Left ventricle myocardium inferior (tissue), 1 donor: ENCODE results near the gene ADAM12. TPM values are rescaled to one million over a fixed set of nuclear protein-coding genes. Genes with fewer than 3 reads are reported as not detected.

Source experiments
- DNase-seq: peaks from one replicate; pipeline ENCODE4 v3.0.0-alpha.2; 2020
- H3K27ac ChIP-seq: fragments of 200-600 bp; replicated peaks from 2 replicates; pipeline ENCODE4 v1.8.0; 2021
- H3K27me3 ChIP-seq: fragments of 200-600 bp; 2 replicates; pipeline ENCODE4 v1.8.0; 2021; ENCODE audit warnings: low read depth
- H3K36me3 ChIP-seq: fragments of 200-600 bp; 2 replicates; pipeline ENCODE4 v1.8.0; 2021
- H3K4me1 ChIP-seq: fragments of 200-600 bp; 2 replicates; pipeline ENCODE4 v1.8.0; 2021
- H3K4me3 ChIP-seq: fragments of 200-600 bp; 2 replicates; pipeline ENCODE4 v1.8.0; 2021; ENCODE audit warnings: mild to moderate bottlenecking, moderate library complexity
- H3K9me3 ChIP-seq: fragments of 200-600 bp; replicated peaks from 2 replicates; pipeline ENCODE4 v1.8.0; 2021
- intact Hi-C: fragments of 100-400 bp; cut with micrococcal nuclease; formaldehyde crosslinking; loops from one replicate; pipeline ENCODE4 v1.11.0; 2022
- total RNA-seq: library from RNA; stranded (reverse); fragmentation: NEBNext Ultra II Directional; extraction: Animal tissue kit (Norgen Biotek cat#: 25700); gene quantifications from one replicate; pipeline ENCODE4 v1.2.1, GENCODE V29; 2021
- TF ChIP-seq, protein P1 (sequence below): fragments of 200-600 bp; IDR thresholded peaks from 2 replicates; pipeline ENCODE4 v1.8.0; 2021; ENCODE audit warnings: antibody characterized with exemption, mild to moderate bottlenecking, borderline replicate concordance
- donor health status: DM: no; HTN: yes; CAD: no; lungs with severe emphysema.

Gene ADAM12
- total RNA-seq, 1 donor from 2014 or later: 0.27 TPM

DNA sequence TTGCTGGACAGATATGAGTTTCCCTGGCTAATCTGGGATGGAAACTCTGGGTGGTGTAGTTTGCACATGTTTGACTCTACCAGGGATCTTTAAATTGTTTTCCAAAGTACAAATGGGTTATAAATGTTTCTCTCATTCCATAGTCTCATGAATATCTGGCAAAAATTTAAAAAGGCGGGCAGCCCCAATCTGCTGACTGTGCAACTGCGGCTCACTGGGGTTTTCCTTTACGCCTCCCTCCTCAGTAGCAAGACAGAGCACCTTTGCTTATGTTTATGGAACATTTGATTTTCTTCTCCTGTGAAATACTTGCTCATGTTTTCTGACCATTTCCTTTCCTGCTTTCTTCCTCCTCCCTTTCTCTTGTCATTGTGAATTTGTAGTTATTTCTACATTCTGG, 105.0 kb downstream of the ADAM12 start:
- Histone ChIP-seq H3K27me3 (peaks cover 11% of the 10 kb centered on the region), H3K27ac (no peak overlapping the region), H3K9me3 (no peaks in the 10 kb centered on the region), H3K4me1 (no peaks in the 10 kb centered on the region), H3K36me3 (no peaks in the 10 kb centered on the region), H3K4me3 (no peak overlapping the region)
- TF ChIP-seq, protein P1, sequence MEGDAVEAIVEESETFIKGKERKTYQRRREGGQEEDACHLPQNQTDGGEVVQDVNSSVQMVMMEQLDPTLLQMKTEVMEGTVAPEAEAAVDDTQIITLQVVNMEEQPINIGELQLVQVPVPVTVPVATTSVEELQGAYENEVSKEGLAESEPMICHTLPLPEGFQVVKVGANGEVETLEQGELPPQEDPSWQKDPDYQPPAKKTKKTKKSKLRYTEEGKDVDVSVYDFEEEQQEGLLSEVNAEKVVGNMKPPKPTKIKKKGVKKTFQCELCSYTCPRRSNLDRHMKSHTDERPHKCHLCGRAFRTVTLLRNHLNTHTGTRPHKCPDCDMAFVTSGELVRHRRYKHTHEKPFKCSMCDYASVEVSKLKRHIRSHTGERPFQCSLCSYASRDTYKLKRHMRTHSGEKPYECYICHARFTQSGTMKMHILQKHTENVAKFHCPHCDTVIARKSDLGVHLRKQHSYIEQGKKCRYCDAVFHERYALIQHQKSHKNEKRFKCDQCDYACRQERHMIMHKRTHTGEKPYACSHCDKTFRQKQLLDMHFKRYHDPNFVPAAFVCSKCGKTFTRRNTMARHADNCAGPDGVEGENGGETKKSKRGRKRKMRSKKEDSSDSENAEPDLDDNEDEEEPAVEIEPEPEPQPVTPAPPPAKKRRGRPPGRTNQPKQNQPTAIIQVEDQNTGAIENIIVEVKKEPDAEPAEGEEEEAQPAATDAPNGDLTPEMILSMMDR: no peak
- DNase-seq: no peak
- intact Hi-C loops: no loop called here

DNA sequence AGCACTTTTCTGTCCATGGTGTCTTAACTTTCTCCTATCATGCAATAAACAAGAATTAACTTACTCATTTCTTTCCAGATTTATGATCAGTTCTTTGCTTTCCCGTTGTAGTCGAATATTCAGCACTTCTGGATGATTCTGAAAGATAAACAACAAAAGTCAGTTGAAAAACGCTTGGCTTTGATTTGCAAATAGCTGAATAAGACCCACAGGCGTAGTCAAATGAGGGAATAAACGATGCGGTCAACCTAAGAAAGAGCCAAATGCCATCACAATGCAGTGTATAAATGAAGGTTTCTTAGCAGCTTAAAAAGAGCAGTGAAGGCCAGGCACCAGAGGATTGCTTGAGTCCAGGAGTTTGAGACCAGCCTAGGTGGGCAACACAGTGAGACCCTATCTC, 109.4 kb downstream of the ADAM12 start:
- H3K27me3 ChIP-seq: no peaks in the 10 kb centered on the region
- DNase-seq: no peak
- TF ChIP-seq, protein P1: no peak
- H3K9me3 ChIP-seq: no peaks in the 10 kb centered on the region
- intact Hi-C loops: no loop called here
- H3K4me1 ChIP-seq: no peaks in the 10 kb centered on the region
- no peaks in the 10 kb centered on the region for H3K36me3 ChIP-seq
- H3K4me3 ChIP-seq: no peak overlapping the region
- no peak overlapping the region for H3K27ac ChIP-seq

DNA sequence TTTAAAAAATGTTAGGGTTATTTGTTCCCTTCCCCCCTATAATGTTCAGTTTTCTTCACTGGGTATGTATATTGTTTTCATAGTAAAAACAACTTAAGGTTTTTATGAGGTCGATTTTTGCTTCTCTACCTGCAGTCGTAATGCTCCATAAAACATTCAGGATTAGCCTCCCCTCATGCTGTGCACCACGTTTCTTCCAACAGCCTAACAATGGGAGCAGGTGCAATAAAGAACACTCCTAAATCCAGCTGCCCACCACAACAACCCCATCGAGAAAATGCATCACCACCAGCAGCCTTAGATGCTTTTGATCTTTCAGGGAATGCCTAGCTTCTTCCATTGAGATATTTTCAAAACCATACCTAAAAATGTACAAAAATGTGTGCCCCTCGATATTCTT, 111.1 kb downstream of the ADAM12 start:
- H3K9me3 ChIP-seq: no peaks in the 10 kb centered on the region
- no peaks in the 10 kb centered on the region for H3K27me3 ChIP-seq
- intact Hi-C loops: no loop called here
- no peaks in the 10 kb centered on the region for H3K36me3 ChIP-seq
- DNase-seq: no peak
- TF ChIP-seq, protein P1: no peak
- no peak overlapping the region for H3K4me3 ChIP-seq
- H3K4me1 ChIP-seq: no peaks in the 10 kb centered on the region
- H3K27ac ChIP-seq: no peak overlapping the region

DNA sequence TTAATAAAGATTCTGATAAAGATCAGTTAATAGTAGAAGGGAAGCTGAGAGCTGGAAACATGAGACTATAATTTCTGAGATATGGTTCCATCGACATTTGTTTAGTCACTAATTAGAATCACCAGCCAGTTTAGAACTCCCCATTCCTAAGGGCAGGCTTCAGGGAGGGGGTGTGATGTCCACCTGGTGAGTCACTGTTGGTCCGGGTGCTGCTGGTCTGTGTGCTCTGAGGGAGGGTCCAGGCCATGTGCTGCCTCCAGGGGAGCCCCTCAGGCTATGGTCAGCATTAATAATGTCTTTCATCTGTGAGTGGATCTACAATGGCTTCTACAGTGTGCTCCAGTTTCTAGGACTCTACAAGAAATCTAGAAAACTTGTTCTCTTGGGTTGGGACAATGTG, 115.8 kb downstream of the ADAM12 start:
- Histone ChIP-seq H3K9me3 (no peaks in the 10 kb centered on the region), H3K27me3 (no peaks in the 10 kb centered on the region), H3K4me3 (no peak overlapping the region), H3K36me3 (no peaks in the 10 kb centered on the region), H3K27ac (no peak overlapping the region), H3K4me1 (no peaks in the 10 kb centered on the region)
- TF ChIP-seq, protein P1: no peak
- no peak for DNase-seq
- intact Hi-C loops: no loop called here

DNA sequence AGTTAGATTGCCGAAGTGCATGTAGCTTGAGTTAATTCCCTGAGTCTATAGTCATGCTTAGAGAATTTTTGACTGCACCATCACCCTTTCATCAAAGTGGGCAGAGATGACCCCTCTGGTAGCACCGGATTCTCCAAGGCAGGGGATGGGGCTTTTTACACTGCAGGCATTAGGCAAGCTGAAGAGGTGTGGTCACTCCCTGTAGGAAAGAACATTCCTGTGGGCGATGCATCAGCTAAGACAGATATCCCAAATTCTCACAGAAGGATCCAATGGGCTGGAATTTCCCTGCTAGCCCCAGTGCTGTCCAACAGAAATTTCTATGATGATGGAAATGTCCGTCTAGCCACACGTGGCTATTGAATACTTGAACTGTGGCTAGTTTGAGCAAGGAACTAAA, 118.2 kb downstream of the ADAM12 start:
- H3K27me3 ChIP-seq: no peaks in the 10 kb centered on the region
- H3K27ac ChIP-seq: no peak overlapping the region
- no peaks in the 10 kb centered on the region for H3K4me1 ChIP-seq
- peaks cover 18% of the 10 kb centered on the region for H3K9me3 ChIP-seq
- H3K36me3 ChIP-seq: no peaks in the 10 kb centered on the region
- DNase-seq: no peak
- intact Hi-C loops: no loop called here
- TF ChIP-seq, protein P1: no peak
- H3K4me3 ChIP-seq: no peak overlapping the region
